HepG2 (cell line): ENCODE results near the gene BMERB1. TPM values are rescaled to one million over a fixed set of nuclear protein-coding genes. Genes with fewer than 3 reads are reported as not detected.
"Not testable (repeated sequence)": the region's sequence is repeated elsewhere in the genome, so short reads cannot be mapped to it uniquely, and the experiment has no call there.

Experiments used
- BORCS8-MEF2B ChIP-seq: sonication (generic); formaldehyde crosslinking; IDR thresholded peaks from 2 replicates; pipeline ENCODE4 v1.8.0; 2022; ENCODE audit warnings: mild to moderate bottlenecking, missing genetic modification reagents
- CENPT ChIP-seq: sonication (generic); formaldehyde crosslinking; IDR thresholded peaks from 2 replicates; pipeline ENCODE4 v1.8.0; 2022; ENCODE audit warnings: low read depth, mild to moderate bottlenecking, moderate library complexity, missing genetic modification reagents
- CHD2 ChIP-seq: IDR thresholded peaks from 2 replicates; pipeline ENCODE4 v1.6.1; 2011; ENCODE audit warnings: low read depth, low read length, improper control_type of control experiment
- HDAC1 ChIP-seq: sonication (generic); formaldehyde crosslinking; IDR thresholded peaks from 2 replicates; pipeline ENCODE4 v1.5.1; 2020; ENCODE audit warnings: mild to moderate bottlenecking, missing genetic modification reagents
- HNF4G ChIP-seq, 2 experiments: sonication (generic) in 1 of 2; formaldehyde crosslinking in 1 of 2; IDR thresholded peaks; 2 replicates each; pipeline versions ENCODE4 v1.4.0 to v1.6.1; 2011 to 2020; ENCODE audit warnings: borderline replicate concordance in 2 of 2, low read depth in 2 of 2, mild to moderate bottlenecking in 2 of 2, low read length in 1 of 2, missing genetic modification reagents in 1 of 2, moderate library complexity in 1 of 2
- IRF1 ChIP-seq: sonication (generic); formaldehyde crosslinking; IDR thresholded peaks from 2 replicates; pipeline ENCODE4 v1.4.0; 2020; ENCODE audit warnings: low read depth, mild to moderate bottlenecking, missing genetic modification reagents
- ISX ChIP-seq: sonication (generic); formaldehyde crosslinking; conservative IDR thresholded peaks from 2 replicates; pipeline ENCODE4 v1.5.0; 2020; ENCODE audit warnings: missing genetic modification reagents
- MYPOP ChIP-seq: sonication (generic); formaldehyde crosslinking; IDR thresholded peaks from 2 replicates; pipeline ENCODE4 v1.8.1; 2023; ENCODE audit warnings: mild to moderate bottlenecking, moderate library complexity, missing genetic modification reagents
- NCOA1 ChIP-seq: sonication (generic); formaldehyde crosslinking; IDR thresholded peaks from 2 replicates; pipeline ENCODE4 v1.9.0; 2021; ENCODE audit warnings: missing genetic modification reagents
- PAXIP1 ChIP-seq: sonication (generic); formaldehyde crosslinking; conservative IDR thresholded peaks from 2 replicates; pipeline ENCODE4 v1.4.0; 2020; ENCODE audit warnings: mild to moderate bottlenecking, missing genetic modification reagents, moderate library complexity
- SPEN ChIP-seq: sonication (generic); formaldehyde crosslinking; IDR thresholded peaks from 2 replicates; pipeline ENCODE4 v1.5.1; 2020; ENCODE audit warnings: low read depth, mild to moderate bottlenecking, missing genetic modification reagents
- ZBTB7B ChIP-seq: sonication (generic); formaldehyde crosslinking; IDR thresholded peaks from 2 replicates; pipeline ENCODE4 v1.4.0; 2020; ENCODE audit warnings: missing genetic modification reagents
- ZMAT3 ChIP-seq: sonication (generic); formaldehyde crosslinking; conservative IDR thresholded peaks from 2 replicates; pipeline ENCODE4 v1.7.0; 2021; ENCODE audit warnings: missing genetic modification reagents
- ZNF557 ChIP-seq: sonication (generic); formaldehyde crosslinking; IDR thresholded peaks from 2 replicates; pipeline ENCODE4 v1.4.0; 2020; ENCODE audit warnings: missing genetic modification reagents
- ZNF558 ChIP-seq: sonication (generic); formaldehyde crosslinking; IDR thresholded peaks from 2 replicates; pipeline ENCODE4 v1.9.0; 2022; ENCODE audit warnings: mild to moderate bottlenecking, missing genetic modification reagents, borderline replicate concordance
- ZNF576 ChIP-seq: sonication (generic); formaldehyde crosslinking; IDR thresholded peaks from 2 replicates; pipeline ENCODE4 v1.4.0; 2020; ENCODE audit warnings: mild to moderate bottlenecking, missing genetic modification reagents
- ZNF710 ChIP-seq: sonication (generic); formaldehyde crosslinking; IDR thresholded peaks from 2 replicates; pipeline ENCODE4 v1.5.0; 2020; ENCODE audit warnings: mild to moderate bottlenecking, missing genetic modification reagents, borderline replicate concordance
- polyA plus RNA-seq, 8 experiments: library from polyadenylated mRNA; depleted of rRNA in 3 of 8; stranded (reverse) in 7 of 8; unstranded in 1 of 8; fragments of >200 nt; fragmentation: Illumina TruSeq in 4 of 8; extraction: Trizol in 4 of 8; gene quantifications; 2 replicates each; pipeline versions ENCODE4 v1.2.1 to v1.2.3, GENCODE V29; 2011 to 2016; ENCODE audit warnings: low read depth in 4 of 8, missing spikeins in 1 of 8, mixed read lengths in 1 of 8; ENCODE audit not compliant: insufficient read depth in 1 of 8
- total RNA-seq, 5 experiments: library from RNA; depleted of rRNA; stranded (reverse); fragments of >200 nt; fragmentation: Illumina TruSeq; extraction: Trizol; gene quantifications; 2 replicates each; pipeline ENCODE4 v1.2.3, GENCODE V29; 2016; ENCODE audit warnings: low read depth in 1 of 5

BMERB1 gene
- total and polyA plus RNA-seq, 2 of the 13 experiments (the other 11 are each of a cell fraction or from before 2014, with no cell fraction given), result 1.4 TPM

GRCh38 chr16:15395631-15396508 lies 38.5 kb upstream of the BMERB1 start, which contains the start of gene MPV17L (continued):
- TF ChIP-seq ZBTB7B (CRISPR knock-in tag), result 0 out of 2 replicates have a peak, but pooled peaks have one; percentile 29
- TF ChIP-seq CHD2, result peak; percentile 17; the same call in 1 of the 2 replicates
- TF ChIP-seq MYPOP, result 0 out of 2 replicates have a peak, but pooled peaks have one; percentile 85
- TF ChIP-seq ZNF557 (CRISPR knock-in tag), result peak; percentile 87; the same call in 1 of the 2 replicates
- TF ChIP-seq CENPT (CRISPR knock-in tag), result peak; percentile 94
- peak; percentile 87; the same call in 1 of the 2 replicates for TF ChIP-seq ZNF558 (CRISPR knock-in tag)
- 0 out of 2 replicates have a peak, but pooled peaks have one; percentile 51 for TF ChIP-seq IRF1 (CRISPR knock-in tag)
- peak; percentile 81; the same call in 1 of the 2 replicates for TF ChIP-seq ZNF710 (CRISPR knock-in tag)
- TF ChIP-seq SPEN (CRISPR knock-in tag), result peak; percentile 67
- TF ChIP-seq PAXIP1 (CRISPR knock-in tag), result peak; percentile 42; the same call in 1 of the 2 replicates
- peak; percentile 85 for TF ChIP-seq ZMAT3 (CRISPR knock-in tag)
- TF ChIP-seq HNF4G (IDR thresholded peaks at IDR 0.05; ENCODE audit: borderline replicate concordance, low read depth, low read length), result not testable (repeated sequence)
- TF ChIP-seq HNF4G (CRISPR knock-in tag; IDR thresholded peaks at IDR 0.05; ENCODE audit: borderline replicate concordance, low read depth), result peak; percentile 22; the same call in 1 of the 2 replicates
- TF ChIP-seq ISX (CRISPR knock-in tag), result 0 out of 2 replicates have a peak, but pooled peaks have one; percentile 33
- TF ChIP-seq NCOA1 (CRISPR knock-in tag), result peak; percentile 56; the same call in 1 of the 2 replicates
- 0 out of 2 replicates have a peak, but pooled peaks have one; percentile 17 for TF ChIP-seq ZNF576 (CRISPR knock-in tag)
- peak; percentile 80 for TF ChIP-seq HDAC1 (CRISPR knock-in tag)
- peak; percentile 96 for TF ChIP-seq BORCS8-MEF2B (CRISPR knock-in tag)
